HL-60 (cell line): ENCODE results near the gene FOXA1.

Source experiments
- CTCF ChIP-seq: IDR thresholded peaks from one replicate; pipeline ENCODE4 v1.5.1; 2011; ENCODE audit warnings: low read length, control low read depth, inconsistent platforms; ENCODE audit not compliant: insufficient read depth
- REST ChIP-seq: IDR thresholded peaks from 2 replicates; pipeline ENCODE4 v1.6.1; 2012; ENCODE audit warnings: low read depth; ENCODE audit not compliant: insufficient replicate concordance

GRCh38 chr14:37587131-37587803, 7.8 kb downstream of the FOXA1 start:
- TF ChIP-seq CTCF: no peak
- TF ChIP-seq REST: no peak
